ENCODE results near the gene ZNF804B. TPM values are rescaled to one million over a fixed set of nuclear protein-coding genes. Genes with fewer than 3 reads are reported as not detected.

Gene ZNF804B
- total RNA-seq, 3 donors from 2014 or later (not counting 1 experiment from before 2014, with no cell fraction given): not detected

DNA sequence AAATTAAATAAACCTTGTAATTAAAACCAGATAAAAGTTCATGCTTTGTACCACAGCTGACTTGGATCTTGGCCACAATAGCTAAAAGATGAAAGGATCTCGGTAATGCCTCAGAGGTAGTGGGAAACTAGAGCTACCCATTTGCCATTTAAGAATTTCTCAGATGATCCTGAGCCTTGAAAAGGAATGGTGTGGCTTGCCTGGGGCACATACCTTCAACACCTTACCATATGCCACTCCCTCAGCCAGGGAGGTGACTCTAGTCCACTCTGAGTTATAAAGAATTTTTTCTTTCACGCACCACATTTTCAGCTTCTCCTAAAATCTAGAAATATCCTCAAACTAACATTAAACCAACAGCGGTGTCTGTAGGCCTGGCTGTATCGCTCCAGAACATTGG lies 552.4 kb downstream of the ZNF804B start:
- H3K4me1 Mint-ChIP-seq: no peaks in the 10 kb centered on the region
- no peaks in the 10 kb centered on the region for H3K27me3 Mint-ChIP-seq (ENCODE audit: low read depth in 2 of 2)
- intact Hi-C loops (cut with micrococcal nuclease): no loop called here
- H3K36me3 ChIP-seq (ENCODE audit: control insufficient read depth, insufficient read depth, low read length): no peaks in the 10 kb centered on the region
- H3K4me3 ChIP-seq (ENCODE audit: low read length): no peak overlapping the region
- ATAC-seq (no peak), DNase-seq (no peak)
- TF ChIP-seq, protein P1, sequence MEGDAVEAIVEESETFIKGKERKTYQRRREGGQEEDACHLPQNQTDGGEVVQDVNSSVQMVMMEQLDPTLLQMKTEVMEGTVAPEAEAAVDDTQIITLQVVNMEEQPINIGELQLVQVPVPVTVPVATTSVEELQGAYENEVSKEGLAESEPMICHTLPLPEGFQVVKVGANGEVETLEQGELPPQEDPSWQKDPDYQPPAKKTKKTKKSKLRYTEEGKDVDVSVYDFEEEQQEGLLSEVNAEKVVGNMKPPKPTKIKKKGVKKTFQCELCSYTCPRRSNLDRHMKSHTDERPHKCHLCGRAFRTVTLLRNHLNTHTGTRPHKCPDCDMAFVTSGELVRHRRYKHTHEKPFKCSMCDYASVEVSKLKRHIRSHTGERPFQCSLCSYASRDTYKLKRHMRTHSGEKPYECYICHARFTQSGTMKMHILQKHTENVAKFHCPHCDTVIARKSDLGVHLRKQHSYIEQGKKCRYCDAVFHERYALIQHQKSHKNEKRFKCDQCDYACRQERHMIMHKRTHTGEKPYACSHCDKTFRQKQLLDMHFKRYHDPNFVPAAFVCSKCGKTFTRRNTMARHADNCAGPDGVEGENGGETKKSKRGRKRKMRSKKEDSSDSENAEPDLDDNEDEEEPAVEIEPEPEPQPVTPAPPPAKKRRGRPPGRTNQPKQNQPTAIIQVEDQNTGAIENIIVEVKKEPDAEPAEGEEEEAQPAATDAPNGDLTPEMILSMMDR (IDR thresholded peaks at IDR 0.05): no peak
- no peaks in the 10 kb centered on the region for H3K36me3 Mint-ChIP-seq
- H3K4me3 Mint-ChIP-seq: no peak overlapping the region
- H3K9me3 Mint-ChIP-seq: peaks cover 4 to 13% of the 10 kb centered on the region in 2 donors
- H3K27ac Mint-ChIP-seq: no peak overlapping the region
- no peak overlapping the region for H3K27ac ChIP-seq (ENCODE audit: low read length)
- no peaks in the 10 kb centered on the region for H3K27me3 ChIP-seq (ENCODE audit: control insufficient read depth, insufficient read depth, low read length)
- H3K9me3 ChIP-seq (ENCODE audit: control insufficient read depth, insufficient read depth, low read length): no peaks in the 10 kb centered on the region
- H3K4me1 ChIP-seq (ENCODE audit: control insufficient read depth, insufficient read depth, low read length): no peaks in the 10 kb centered on the region
- 88% methylated on average over 4 of the region's 4 CpGs for WGBS (ENCODE audit: insufficient coverage)

DNA sequence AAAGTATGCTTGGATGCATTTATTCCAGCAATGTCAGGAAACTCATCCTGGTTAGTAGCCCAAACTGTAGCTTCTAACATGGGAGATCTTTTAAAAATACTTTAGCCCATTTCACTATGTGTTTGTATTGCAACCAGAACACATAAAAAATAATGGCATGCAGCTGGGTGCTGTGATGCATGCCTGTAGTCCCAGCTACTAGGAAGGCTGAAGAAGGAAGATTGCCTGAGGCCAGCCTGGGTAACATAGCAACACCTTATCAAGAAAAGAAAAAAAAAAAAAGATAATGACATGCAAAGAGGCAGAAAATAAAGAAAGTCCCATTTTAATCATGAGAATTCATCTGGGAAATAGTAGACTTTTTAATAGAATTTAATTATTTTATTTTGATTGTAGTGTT lies 553.1 kb downstream of the ZNF804B start:
- Mint-ChIP-seq H3K4me3 (no peak overlapping the region), H3K27ac (no peak overlapping the region), H3K36me3 (peaks cover 7% of the 10 kb centered on the region), H3K27me3 (ENCODE audit: low read depth in 2 of 2) (no peaks in the 10 kb centered on the region), H3K4me1 (no peaks in the 10 kb centered on the region), H3K9me3 (peaks cover 6 to 19% of the 10 kb centered on the region in 2 donors)
- Histone ChIP-seq H3K27me3 (ENCODE audit: control insufficient read depth, insufficient read depth, low read length) (no peaks in the 10 kb centered on the region), H3K4me3 (ENCODE audit: low read length) (no peak overlapping the region), H3K27ac (ENCODE audit: low read length) (no peak overlapping the region), H3K36me3 (ENCODE audit: control insufficient read depth, insufficient read depth, low read length) (no peaks in the 10 kb centered on the region), H3K9me3 (ENCODE audit: control insufficient read depth, insufficient read depth, low read length) (no peaks in the 10 kb centered on the region), H3K4me1 (ENCODE audit: control insufficient read depth, insufficient read depth, low read length) (no peaks in the 10 kb centered on the region)
- ATAC-seq (no peak), DNase-seq (no peak)
- intact Hi-C loops (cut with micrococcal nuclease): no loop called here
- TF ChIP-seq, protein P1 (IDR thresholded peaks at IDR 0.05): no peak

- Histone ChIP-seq H3K9me3 (ENCODE audit: control insufficient read depth, insufficient read depth, low read length) (no peaks in the 10 kb centered on the region), H3K27me3 (ENCODE audit: control insufficient read depth, insufficient read depth, low read length) (no peaks in the 10 kb centered on the region), H3K36me3 (ENCODE audit: control insufficient read depth, insufficient read depth, low read length) (no peaks in the 10 kb centered on the region), H3K27ac (ENCODE audit: low read length) (no peak overlapping the region), H3K4me1 (ENCODE audit: control insufficient read depth, insufficient read depth, low read length) (no peaks in the 10 kb centered on the region), H3K4me3 (ENCODE audit: low read length) (no peak overlapping the region)
- WGBS (ENCODE audit: insufficient coverage): 78% methylated on average over 1 of the region's 1 CpG
- no peak for DNase-seq
- peaks cover 4 to 25% of the 10 kb centered on the region in 2 donors for H3K9me3 Mint-ChIP-seq
- no peaks in the 10 kb centered on the region for H3K4me1 Mint-ChIP-seq
- no peak for ATAC-seq
- H3K36me3 Mint-ChIP-seq: peaks cover 12% of the 10 kb centered on the region
- intact Hi-C loops (cut with micrococcal nuclease): no loop called here
- H3K27ac Mint-ChIP-seq: no peak overlapping the region
- no peaks in the 10 kb centered on the region for H3K27me3 Mint-ChIP-seq (ENCODE audit: low read depth in 2 of 2)
- no peak overlapping the region for H3K4me3 Mint-ChIP-seq
- TF ChIP-seq, protein P1 (IDR thresholded peaks at IDR 0.05): no peak
Observed at GRCh38 chr7:89316584-89317251, 557.2 kb downstream of the ZNF804B start.

DNA sequence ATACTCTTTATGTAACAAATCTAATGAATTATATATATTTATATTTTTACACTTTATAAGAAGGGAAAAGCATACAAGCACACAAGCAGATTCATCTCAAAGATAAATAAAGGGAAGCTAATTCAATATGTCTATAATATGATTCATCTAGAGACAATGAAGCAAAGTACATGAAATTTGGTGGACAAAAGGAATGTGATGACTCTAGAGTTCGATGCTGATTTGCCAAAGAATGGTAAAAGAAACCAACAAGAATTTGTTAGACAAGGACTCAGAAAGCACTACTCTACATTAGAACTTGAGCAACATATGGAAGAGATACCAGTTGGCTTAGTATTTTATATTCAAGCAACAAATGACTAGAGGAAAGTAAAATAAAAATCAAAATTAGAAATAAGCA lies 572.5 kb downstream of the ZNF804B start:
- H3K27me3 ChIP-seq (ENCODE audit: control insufficient read depth, insufficient read depth, low read length): no peaks in the 10 kb centered on the region
- Mint-ChIP-seq H3K4me3 (no peak overlapping the region), H3K27me3 (ENCODE audit: low read depth in 2 of 2) (no peaks in the 10 kb centered on the region), H3K4me1 (no peaks in the 10 kb centered on the region), H3K36me3 (no peaks in the 10 kb centered on the region), H3K9me3 (peaks cover 9% of the 10 kb centered on the region in 2 donors), H3K27ac (no peak overlapping the region)
- H3K36me3 ChIP-seq (ENCODE audit: control insufficient read depth, insufficient read depth, low read length): no peaks in the 10 kb centered on the region
- 43% methylated on average over 1 of the region's 1 CpG for WGBS (ENCODE audit: insufficient coverage)
- no peak overlapping the region for H3K4me3 ChIP-seq (ENCODE audit: low read length)
- H3K9me3 ChIP-seq (ENCODE audit: control insufficient read depth, insufficient read depth, low read length): no peaks in the 10 kb centered on the region
- intact Hi-C loops (cut with micrococcal nuclease): no loop called here
- no peak overlapping the region for H3K27ac ChIP-seq (ENCODE audit: low read length)
- H3K4me1 ChIP-seq (ENCODE audit: control insufficient read depth, insufficient read depth, low read length): no peaks in the 10 kb centered on the region
- DNase-seq: no peak
- no peak for ATAC-seq
- TF ChIP-seq, protein P1 (IDR thresholded peaks at IDR 0.05): no peak
